ENCODE results near the gene SIGLEC1. TPM values are rescaled to one million over a fixed set of nuclear protein-coding genes. Genes with fewer than 3 reads are reported as not detected.

Gene SIGLEC1
- total and polyA plus RNA-seq, 7 experiments from 2014 or later = 0.34 to 2.1 (median 1.1) TPM; not detected in 3

- Histone ChIP-seq H3K9me3 (ENCODE audit: control insufficient read depth in 2 of 3, low read length in 3 of 3) (no peaks in the 10 kb centered on the region), H3K27ac (ENCODE audit: low read depth, low read length) (no peak overlapping the region), H3K4me3 (ENCODE audit: low read length) (no peak overlapping the region), H3K4me1 (ENCODE audit: control insufficient read depth in 2 of 2, insufficient read depth in 2 of 2, low read length in 2 of 2) (peaks cover 0 to 5% of the 10 kb centered on the region in 2 donors), H3K27me3 (ENCODE audit: control insufficient read depth in 2 of 2, insufficient read depth in 2 of 2, low read length in 2 of 2) (no peaks in the 10 kb centered on the region), H3K36me3 (ENCODE audit: control insufficient read depth in 2 of 3, insufficient read depth in 3 of 3, low read length in 3 of 3) (peaks cover 0 to 24% (median 0%) of the 10 kb centered on the region in 3 experiments)
- H3K4me1 Mint-ChIP-seq = peaks cover 0 to 13% (median 4%) of the 10 kb centered on the region in 7 donors
- ATAC-seq (no peak), DNase-seq (no peak)
- H3K36me3 Mint-ChIP-seq = peaks cover 0 to 14% (median 3%) of the 10 kb centered on the region in 5 donors
- POLR2A ChIA-PET = no interaction called here
- peak overlapping the region in 1 of 9 donors; percentile 38 for H3K27ac Mint-ChIP-seq
- CTCF ChIA-PET = interaction anchor here (0.9 to 2.9 kb wide), 3 partner anchors 8 to 329 kb away, joined by 3 to 14 read pairs (median 4); partner anchors contain the start of gene ADISSP
- no peak overlapping the region for H3K4me3 Mint-ChIP-seq
- no peaks in the 10 kb centered on the region for H3K9me3 Mint-ChIP-seq
- intact Hi-C loops (cut with micrococcal nuclease) = no loop called here
- no peaks in the 10 kb centered on the region for H3K27me3 Mint-ChIP-seq
Observed at GRCh38 chr20:3755814-3756480, 43.5 kb upstream of the SIGLEC1 start.

- H3K36me3 ChIP-seq (ENCODE audit: control insufficient read depth in 2 of 3, insufficient read depth in 3 of 3, low read length in 3 of 3) = peaks cover 0 to 24% (median 0%) of the 10 kb centered on the region in 3 experiments
- Mint-ChIP-seq H3K36me3 (peaks cover 0 to 17% (median 3%) of the 10 kb centered on the region in 5 donors), H3K9me3 (no peaks in the 10 kb centered on the region), H3K4me3 (no peak overlapping the region), H3K27ac (no peak overlapping the region), H3K4me1 (peaks cover 0 to 15% (median 4%) of the 10 kb centered on the region in 7 donors), H3K27me3 (no peaks in the 10 kb centered on the region)
- intact Hi-C loops (cut with micrococcal nuclease) = no loop called here
- H3K27ac ChIP-seq (ENCODE audit: low read depth, low read length) = no peak overlapping the region
- ATAC-seq (no peak), DNase-seq (no peak)
- ChIA-PET POLR2A (no interaction called here), CTCF (interaction anchor here (0.9 to 3.3 kb wide), 4 partner anchors 9 to 330 kb away, joined by 3 to 24 read pairs (median 10); partner anchors contain the start of gene ADISSP)
- H3K4me3 ChIP-seq (ENCODE audit: low read length) = no peak overlapping the region
- no peaks in the 10 kb centered on the region for H3K9me3 ChIP-seq (ENCODE audit: control insufficient read depth in 2 of 3, low read length in 3 of 3)
- no peaks in the 10 kb centered on the region for H3K27me3 ChIP-seq (ENCODE audit: control insufficient read depth in 2 of 2, insufficient read depth in 2 of 2, low read length in 2 of 2)
- peaks cover 0 to 5% of the 10 kb centered on the region in 2 donors for H3K4me1 ChIP-seq (ENCODE audit: control insufficient read depth in 2 of 2, insufficient read depth in 2 of 2, low read length in 2 of 2)
Observed at GRCh38 chr20:3755269-3755668, 42.9 kb upstream of the SIGLEC1 start.

- Histone ChIP-seq H3K36me3 (ENCODE audit: control insufficient read depth in 2 of 3, insufficient read depth in 3 of 3, low read length in 3 of 3) (peaks cover 0 to 24% (median 0%) of the 10 kb centered on the region in 3 experiments), H3K27ac (ENCODE audit: low read depth, low read length) (no peak overlapping the region), H3K9me3 (ENCODE audit: control insufficient read depth in 2 of 3, low read length in 3 of 3) (no peaks in the 10 kb centered on the region), H3K27me3 (ENCODE audit: control insufficient read depth in 2 of 2, insufficient read depth in 2 of 2, low read length in 2 of 2) (no peaks in the 10 kb centered on the region), H3K4me3 (ENCODE audit: low read length) (no peak overlapping the region), H3K4me1 (ENCODE audit: control insufficient read depth in 2 of 2, insufficient read depth in 2 of 2, low read length in 2 of 2) (peaks cover 0 to 5% of the 10 kb centered on the region in 2 donors)
- Mint-ChIP-seq H3K4me1 (peaks cover 0 to 15% (median 4%) of the 10 kb centered on the region in 7 donors), H3K9me3 (no peaks in the 10 kb centered on the region), H3K27me3 (no peaks in the 10 kb centered on the region), H3K27ac (peak overlapping the region in 1 of 9 donors; percentile 30), H3K4me3 (no peak overlapping the region), H3K36me3 (peaks cover 0 to 17% (median 3%) of the 10 kb centered on the region in 5 donors)
- intact Hi-C loops (cut with micrococcal nuclease) = no loop called here
- ATAC-seq = no peak
- ChIA-PET CTCF (interaction anchor here (0.5 to 3.3 kb wide), 4 partner anchors 13 to 101 kb away, joined by 3 to 24 read pairs (median 10); partner anchors contain the start of gene ADISSP), POLR2A (interaction anchor here (0.6 kb wide), 1 partner anchor 107 kb away, joined by 5 read pairs; no protein-coding TSS in a partner anchor)
- DNase-seq = no peak
Observed at GRCh38 chr20:3754276-3754630, 41.9 kb upstream of the SIGLEC1 start.

GRCh38 chr20:3753501-3754275 lies 41.3 kb upstream of the SIGLEC1 start:
- CTCF ChIA-PET = interaction anchor here (0.5 to 3.3 kb wide), 5 partner anchors 11 to 102 kb away, joined by 3 to 24 read pairs (median 4); partner anchors contain the start of gene ADISSP
- H3K27ac Mint-ChIP-seq = peak overlapping the region in 2 of 9 donors; percentile 34 to 86

GRCh38 chr20:3753098-3753497 lies 40.7 kb upstream of the SIGLEC1 start:
- H3K27ac Mint-ChIP-seq = peak overlapping the region in 5 of 9 donors; percentile 15 to 86 (median 47)
- no peak overlapping the region for H3K4me3 ChIP-seq (ENCODE audit: low read length)
- ATAC-seq (peak; percentile 82), DNase-seq (peak in 8 of 9 donors; percentile 33 to 64 (median 56))
- intact Hi-C loops (cut with micrococcal nuclease) = loop anchor here (1.0 to 2.0 kb wide), 7 partner anchors 15 to 340 kb away; partner anchors contain the start of genes AP5S1 (in 2 of the 2), MAVS (in 1 of the 2) and SPEF1 (in 1 of the 2)
- no peak overlapping the region for H3K27ac ChIP-seq (ENCODE audit: low read depth, low read length)
- no peaks in the 10 kb centered on the region for H3K27me3 ChIP-seq (ENCODE audit: control insufficient read depth in 2 of 2, insufficient read depth in 2 of 2, low read length in 2 of 2)
- peak overlapping the region in 5 of 10 donors; percentile 32 to 83 (median 41) for H3K4me3 Mint-ChIP-seq
- H3K9me3 Mint-ChIP-seq = no peaks in the 10 kb centered on the region
- ChIA-PET POLR2A (interaction anchor here (1.2 to 1.5 kb wide), 3 partner anchors 15 to 102 kb away, joined by 3 to 12 read pairs (median 5); partner anchors contain the start of gene ADISSP), CTCF (interaction anchor here (0.8 to 3.3 kb wide), 6 partner anchors 12 to 340 kb away, joined by 3 to 24 read pairs (median 4); partner anchors contain the start of gene ADISSP)
- peaks cover 0 to 5% of the 10 kb centered on the region in 2 donors for H3K4me1 ChIP-seq (ENCODE audit: control insufficient read depth in 2 of 2, insufficient read depth in 2 of 2, low read length in 2 of 2)
- no peaks in the 10 kb centered on the region for H3K27me3 Mint-ChIP-seq
- peaks cover 0 to 15% (median 4%) of the 10 kb centered on the region in 7 donors for H3K4me1 Mint-ChIP-seq
- no peaks in the 10 kb centered on the region for H3K9me3 ChIP-seq (ENCODE audit: control insufficient read depth in 2 of 3, low read length in 3 of 3)
- H3K36me3 ChIP-seq (ENCODE audit: control insufficient read depth in 2 of 3, insufficient read depth in 3 of 3, low read length in 3 of 3) = peaks cover 0 to 20% (median 0%) of the 10 kb centered on the region in 3 experiments
- peaks cover 0 to 14% (median 3%) of the 10 kb centered on the region in 5 donors for H3K36me3 Mint-ChIP-seq

More at GRCh38 chr20:3753501-3754275, 41.3 kb upstream of the SIGLEC1 start:
- Mint-ChIP-seq H3K36me3 (peaks cover 0 to 17% (median 3%) of the 10 kb centered on the region in 5 donors), H3K4me1 (peaks cover 0 to 15% (median 4%) of the 10 kb centered on the region in 7 donors), H3K4me3 (no peak overlapping the region), H3K9me3 (no peaks in the 10 kb centered on the region), H3K27me3 (no peaks in the 10 kb centered on the region)
- no peak for DNase-seq
- Histone ChIP-seq H3K27ac (ENCODE audit: low read depth, low read length) (no peak overlapping the region), H3K9me3 (ENCODE audit: control insufficient read depth in 2 of 3, low read length in 3 of 3) (no peaks in the 10 kb centered on the region), H3K4me1 (ENCODE audit: control insufficient read depth in 2 of 2, insufficient read depth in 2 of 2, low read length in 2 of 2) (peaks cover 0 to 5% of the 10 kb centered on the region in 2 donors), H3K4me3 (ENCODE audit: low read length) (no peak overlapping the region), H3K36me3 (ENCODE audit: control insufficient read depth in 2 of 3, insufficient read depth in 3 of 3, low read length in 3 of 3) (peaks cover 0 to 24% (median 0%) of the 10 kb centered on the region in 3 experiments), H3K27me3 (ENCODE audit: control insufficient read depth in 2 of 2, insufficient read depth in 2 of 2, low read length in 2 of 2) (no peaks in the 10 kb centered on the region)
- ATAC-seq = no peak
- intact Hi-C loops (cut with micrococcal nuclease) = loop anchor here (1.0 to 2.0 kb wide), 7 partner anchors 15 to 339 kb away; partner anchors contain the start of genes AP5S1 (in 2 of the 2), MAVS (in 1 of the 2) and SPEF1 (in 1 of the 2)
- POLR2A ChIA-PET = interaction anchor here (1.2 to 1.5 kb wide), 3 partner anchors 14 to 101 kb away, joined by 3 to 12 read pairs (median 5); partner anchors contain the start of gene ADISSP
